Colonic mucosa (tissue), 4 donors: ENCODE data around the gene ROR1. TPM values are rescaled to one million over a fixed set of nuclear protein-coding genes. Genes with fewer than 3 reads are reported as not detected.

Experiments
- DNase-seq: peaks from one replicate; pipeline ENCODE4 v3.0.0-alpha.2; 2020
- H3K27ac ChIP-seq: fragments of 200-600 bp; one replicate; pipeline ENCODE4 v1.8.0; 2021
- H3K27me3 ChIP-seq: fragments of 200-600 bp; one replicate; pipeline ENCODE4 v1.8.0; 2021
- H3K36me3 ChIP-seq: fragments of 200-600 bp; one replicate; pipeline ENCODE4 v1.8.0; 2021
- H3K4me1 ChIP-seq: fragments of 200-600 bp; one replicate; pipeline ENCODE4 v1.8.0; 2021; ENCODE audit warnings: mild to moderate bottlenecking
- H3K4me3 ChIP-seq: fragments of 200-600 bp; one replicate; pipeline ENCODE4 v1.8.0; 2021
- H3K9ac ChIP-seq, 2 donors: one replicate each; pipeline ENCODE4 v1.7.0; 2013; ENCODE audit warnings: control low read depth in 2 of 2, low read depth in 2 of 2, low read length in 2 of 2
- H3K9me3 ChIP-seq: fragments of 200-600 bp; one replicate; pipeline ENCODE4 v1.8.0; 2021
- intact Hi-C: fragments of 100-400 bp; cut with DNase I; formaldehyde crosslinking; loops from one replicate; pipeline ENCODE4 v1.14.1; 2022
- total RNA-seq, 2 donors: library from RNA; stranded (reverse); fragmentation: NEBNext Ultra II Directional in 1 of 2; extraction: Animal tissue kit (Norgen Biotek cat#: 25700) in 1 of 2; gene quantifications; one replicate each; pipeline ENCODE4 v1.2.1, GENCODE V29; 2021
- TF ChIP-seq, protein P1 (sequence below): fragments of 200-600 bp; IDR thresholded peaks from one replicate; pipeline ENCODE4 v1.8.0; 2022; ENCODE audit warnings: antibody characterized with exemption, mild to moderate bottlenecking
- donor health status: healthy.
- donor health status: DM: no; HTN: no; CAD: no.
- donor health status: DM: no; HTN: no; CAD: no.

ROR1 gene
- total RNA-seq, 2 donors from 2014 or later: 5.1 to 6.8 TPM

DNA sequence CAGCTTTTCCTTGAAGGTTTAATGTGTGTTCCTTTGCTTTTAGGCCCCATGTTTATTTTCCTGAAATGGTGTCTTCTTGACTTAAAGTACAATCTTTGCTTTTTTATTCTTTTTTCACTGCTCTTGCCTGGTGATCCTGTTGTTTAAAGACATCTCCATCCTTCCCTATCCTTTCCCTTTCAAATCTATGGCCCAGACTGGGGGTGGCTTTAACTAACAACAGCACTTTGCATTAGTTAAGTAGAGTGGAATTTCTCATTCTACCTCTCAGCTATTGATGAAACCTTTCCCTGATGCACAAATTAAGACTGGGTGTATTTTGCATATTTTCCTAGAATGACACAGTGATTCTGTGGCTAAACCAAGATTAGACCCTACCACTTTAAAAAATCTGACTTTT, 84.3 kb downstream of the ROR1 start:
- H3K27ac ChIP-seq: no peak overlapping the region
- DNase-seq: no peak
- H3K9me3 ChIP-seq: no peaks in the 10 kb centered on the region
- no peak overlapping the region for H3K4me3 ChIP-seq
- no peaks in the 10 kb centered on the region for H3K4me1 ChIP-seq
- intact Hi-C loops: no loop called here
- no peaks in the 10 kb centered on the region for H3K36me3 ChIP-seq
- TF ChIP-seq, protein P1, sequence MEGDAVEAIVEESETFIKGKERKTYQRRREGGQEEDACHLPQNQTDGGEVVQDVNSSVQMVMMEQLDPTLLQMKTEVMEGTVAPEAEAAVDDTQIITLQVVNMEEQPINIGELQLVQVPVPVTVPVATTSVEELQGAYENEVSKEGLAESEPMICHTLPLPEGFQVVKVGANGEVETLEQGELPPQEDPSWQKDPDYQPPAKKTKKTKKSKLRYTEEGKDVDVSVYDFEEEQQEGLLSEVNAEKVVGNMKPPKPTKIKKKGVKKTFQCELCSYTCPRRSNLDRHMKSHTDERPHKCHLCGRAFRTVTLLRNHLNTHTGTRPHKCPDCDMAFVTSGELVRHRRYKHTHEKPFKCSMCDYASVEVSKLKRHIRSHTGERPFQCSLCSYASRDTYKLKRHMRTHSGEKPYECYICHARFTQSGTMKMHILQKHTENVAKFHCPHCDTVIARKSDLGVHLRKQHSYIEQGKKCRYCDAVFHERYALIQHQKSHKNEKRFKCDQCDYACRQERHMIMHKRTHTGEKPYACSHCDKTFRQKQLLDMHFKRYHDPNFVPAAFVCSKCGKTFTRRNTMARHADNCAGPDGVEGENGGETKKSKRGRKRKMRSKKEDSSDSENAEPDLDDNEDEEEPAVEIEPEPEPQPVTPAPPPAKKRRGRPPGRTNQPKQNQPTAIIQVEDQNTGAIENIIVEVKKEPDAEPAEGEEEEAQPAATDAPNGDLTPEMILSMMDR: no peak
- H3K27me3 ChIP-seq: no peaks in the 10 kb centered on the region
- no peak overlapping the region for H3K9ac ChIP-seq

DNA sequence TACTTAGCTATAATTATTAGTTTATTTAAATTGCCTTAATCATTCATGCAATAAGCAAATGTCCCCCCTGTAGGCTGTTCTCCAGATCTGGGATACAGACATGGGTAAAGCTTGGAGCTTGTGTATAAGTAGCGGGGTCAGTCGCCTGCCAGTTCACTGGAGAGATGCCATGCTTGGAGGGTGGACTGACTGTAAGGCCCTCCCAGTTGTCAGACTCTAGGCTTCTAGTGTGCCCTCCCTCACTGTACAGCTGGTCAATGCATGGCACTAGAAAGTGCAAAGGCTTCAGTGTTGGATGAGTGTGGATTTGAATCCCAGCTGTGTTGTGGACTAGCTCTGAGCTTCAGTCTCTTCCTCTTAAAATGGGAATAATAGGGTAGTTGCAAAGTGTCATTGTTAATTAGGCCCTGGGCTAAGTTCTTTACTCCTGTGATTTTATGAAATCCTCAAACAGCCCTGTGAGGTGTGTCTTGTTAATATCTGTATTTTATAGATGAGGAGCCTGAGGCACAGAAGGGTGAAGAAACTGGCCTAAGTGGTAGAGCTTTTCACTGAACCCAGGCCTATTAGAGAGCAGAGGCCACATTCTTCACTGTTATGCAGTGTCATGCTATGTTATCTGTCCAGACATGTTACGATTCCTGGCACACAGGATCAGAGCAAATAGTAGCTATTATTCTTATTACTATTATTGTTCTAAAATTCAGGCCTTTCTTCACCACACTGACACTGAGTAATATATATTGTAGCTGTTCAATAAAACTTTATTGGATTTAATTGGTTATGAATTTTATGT, 85.9 kb downstream of the ROR1 start:
- Histone ChIP-seq H3K27ac (no peak overlapping the region), H3K4me1 (no peaks in the 10 kb centered on the region), H3K9me3 (no peaks in the 10 kb centered on the region), H3K36me3 (no peaks in the 10 kb centered on the region), H3K4me3 (no peak overlapping the region), H3K9ac (no peak overlapping the region), H3K27me3 (no peaks in the 10 kb centered on the region)
- intact Hi-C loops: no loop called here
- no peak for DNase-seq
- TF ChIP-seq, protein P1: no peak

DNA sequence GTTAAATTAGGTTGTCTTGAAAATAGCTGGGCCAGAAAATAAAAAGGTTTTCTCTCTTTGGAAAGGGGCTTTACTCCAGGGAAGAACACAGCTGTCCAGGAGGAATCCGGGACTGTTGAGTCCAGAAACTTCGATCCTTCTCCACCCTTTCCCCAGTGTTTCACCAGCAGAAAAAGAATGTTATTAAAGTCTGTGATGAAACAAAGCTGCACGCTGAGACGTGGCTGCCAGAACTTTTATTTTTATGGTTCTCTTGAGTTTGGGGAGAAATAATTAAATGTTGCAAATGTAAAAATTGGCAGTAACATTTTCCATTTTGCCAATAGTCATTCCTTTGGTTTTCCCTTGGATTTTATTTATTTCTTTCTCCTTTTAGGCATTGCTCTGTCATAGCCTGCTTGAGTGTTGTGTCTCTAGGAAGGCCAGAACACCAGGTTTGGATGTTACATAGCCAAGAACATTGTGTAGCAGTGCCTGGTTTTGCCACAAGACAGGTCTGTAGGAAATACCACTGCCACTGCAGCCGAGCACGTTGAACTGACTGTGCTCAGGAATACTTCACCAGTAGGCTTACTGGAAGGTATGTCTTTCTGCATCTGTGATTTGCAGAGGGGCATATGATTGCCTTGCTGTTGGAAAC, 87.4 kb downstream of the ROR1 start:
- Histone ChIP-seq H3K27ac (no peak overlapping the region), H3K36me3 (no peaks in the 10 kb centered on the region), H3K9ac (no peak overlapping the region), H3K27me3 (no peaks in the 10 kb centered on the region), H3K9me3 (no peaks in the 10 kb centered on the region), H3K4me1 (no peaks in the 10 kb centered on the region), H3K4me3 (no peak overlapping the region)
- no peak for DNase-seq
- TF ChIP-seq, protein P1: no peak
- intact Hi-C loops: no loop called here

DNA sequence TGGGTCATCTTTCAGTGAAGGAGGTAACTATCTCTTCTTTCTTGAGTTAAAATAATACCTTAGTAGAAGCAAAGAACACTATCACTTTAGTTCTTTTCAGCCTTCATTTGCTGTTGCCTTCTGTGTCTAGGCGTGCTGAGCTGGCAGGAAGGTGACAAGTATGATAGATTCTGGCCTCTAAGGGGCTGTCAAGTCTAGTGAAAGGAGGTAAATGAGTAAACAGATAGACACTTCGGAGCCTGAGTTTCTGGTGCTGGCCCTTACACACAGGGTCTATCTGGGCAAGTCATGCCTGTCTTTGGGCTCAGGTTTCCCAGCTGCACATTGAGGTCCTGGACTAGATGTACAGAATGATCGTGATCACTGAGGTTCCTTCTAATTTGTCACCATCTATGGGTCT, 89.3 kb downstream of the ROR1 start:
- TF ChIP-seq, protein P1: no peak
- intact Hi-C loops: no loop called here

DNA sequence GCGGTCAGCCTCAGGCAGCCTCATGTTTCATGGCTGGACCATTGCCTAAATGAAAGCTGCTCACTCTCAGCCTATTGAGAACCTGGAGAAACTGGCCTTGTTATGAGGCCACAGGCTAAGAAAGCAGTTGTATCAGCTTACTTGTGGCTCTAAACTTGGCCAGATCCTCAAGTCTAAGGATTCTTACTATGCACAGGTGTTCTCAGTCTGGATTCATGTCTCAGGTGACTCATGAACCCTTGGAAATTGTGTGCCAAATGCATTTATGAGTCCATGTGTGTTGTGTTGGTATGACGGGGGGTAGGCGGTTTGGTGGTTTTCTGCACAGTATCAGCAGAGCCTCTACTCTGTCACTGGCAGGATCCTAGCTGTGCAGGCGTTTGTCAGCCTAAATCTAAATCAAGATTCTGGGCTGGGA, 90.4 kb downstream of the ROR1 start:
- no peak for DNase-seq
- H3K27ac ChIP-seq: no peak overlapping the region

More for the DNA sequence above, 89.3 kb downstream of the ROR1 start:
- Histone ChIP-seq H3K4me1 (no peaks in the 10 kb centered on the region), H3K27me3 (no peaks in the 10 kb centered on the region), H3K27ac (no peak overlapping the region), H3K4me3 (no peak overlapping the region), H3K9ac (no peak overlapping the region), H3K9me3 (no peaks in the 10 kb centered on the region), H3K36me3 (no peaks in the 10 kb centered on the region)
- no peak for DNase-seq

More for the DNA sequence above, 90.4 kb downstream of the ROR1 start:
- no peak overlapping the region for H3K9ac ChIP-seq
- H3K27me3 ChIP-seq: no peaks in the 10 kb centered on the region
- H3K4me1 ChIP-seq: no peaks in the 10 kb centered on the region
- no peaks in the 10 kb centered on the region for H3K9me3 ChIP-seq
- TF ChIP-seq, protein P1: no peak
- no peaks in the 10 kb centered on the region for H3K36me3 ChIP-seq
- H3K4me3 ChIP-seq: no peak overlapping the region
- intact Hi-C loops: no loop called here
